GM21528 (cell line): ENCODE measurements around the gene GDPGP1.
"Not testable (repeated sequence)": the region's sequence is repeated elsewhere in the genome, so short reads cannot be mapped to it uniquely, and the experiment has no call there.

Source experiments
- ATAC-seq: cut with Tn5 transposase; IDR thresholded peaks from one replicate; pipeline ENCODE4 v1.9.1; 2021; ENCODE audit warnings: mild to moderate bottlenecking, moderate library complexity; ENCODE audit not compliant: unreplicated experiment, low FRiP score

The GDPGP1 gene

GRCh38 chr15:90249203-90249863 lies 15.3 kb downstream of the GDPGP1 start, which contains the start of gene TTLL13:
Gene TTLL13 (plus strand): TSS chr15:90249556. CDS start chr15:90250631, 1,075 bp downstream.
- ATAC-seq: no peak

GRCh38 chr15:90257776-90258175 lies 23.8 kb downstream of the GDPGP1 start:
- no peak for ATAC-seq

- ATAC-seq: peak; percentile 71
Observed at GRCh38 chr15:90259524-90259923, 25.5 kb downstream of the GDPGP1 start.

- not testable (repeated sequence) for ATAC-seq
Observed at GRCh38 chr15:90260731-90261130, 26.7 kb downstream of the GDPGP1 start.

GRCh38 chr15:90261811-90262210 lies 27.8 kb downstream of the GDPGP1 start:
- ATAC-seq: no peak

- ATAC-seq: no peak
Observed at GRCh38 chr15:90262426-90262825, 28.4 kb downstream of the GDPGP1 start.

GRCh38 chr15:90264671-90265070 lies 30.7 kb downstream of the GDPGP1 start:
- ATAC-seq: no peak

- ATAC-seq: peak; percentile 91
Observed at GRCh38 chr15:90265271-90266060, 31.5 kb downstream of the GDPGP1 start, which contains the start of gene NGRN. Gene NGRN (plus strand): TSS chr15:90265672. CDS start chr15:90265713, 41 bp downstream.

GRCh38 chr15:90266061-90266431 lies 32.0 kb downstream of the GDPGP1 start:
- ATAC-seq: peak; percentile 27

GRCh38 chr15:90266485-90266884 lies 32.5 kb downstream of the GDPGP1 start:
- ATAC-seq: no peak

GRCh38 chr15:90268415-90268814 lies 34.4 kb downstream of the GDPGP1 start:
- ATAC-seq: no peak

- no peak for ATAC-seq
Observed at GRCh38 chr15:90270502-90271150, 36.6 kb downstream of the GDPGP1 start.

- no peak for ATAC-seq
Observed at GRCh38 chr15:90271459-90272166, 37.6 kb downstream of the GDPGP1 start.

GRCh38 chr15:90278467-90278866 lies 44.5 kb downstream of the GDPGP1 start:
- ATAC-seq: not testable (repeated sequence)

- ATAC-seq: not testable (repeated sequence)
Observed at GRCh38 chr15:90280743-90281142, 46.7 kb downstream of the GDPGP1 start.

GRCh38 chr15:90281637-90282036 lies 47.6 kb downstream of the GDPGP1 start:
- not testable (repeated sequence) for ATAC-seq

GRCh38 chr15:90286678-90287077 lies 52.7 kb downstream of the GDPGP1 start:
- ATAC-seq: no peak

GRCh38 chr15:90287101-90287500 lies 53.1 kb downstream of the GDPGP1 start:
- no peak for ATAC-seq

- ATAC-seq: no peak
Observed at GRCh38 chr15:90287946-90288345, 53.9 kb downstream of the GDPGP1 start.

GRCh38 chr15:90291679-90292356 lies 57.8 kb downstream of the GDPGP1 start:
- no peak for ATAC-seq
